A549 (cell line): ENCODE data around the gene SLC37A1.

Experiments
- BHLHE40 ChIP-seq: IDR thresholded peaks from 2 replicates; pipeline ENCODE4 v1.6.1; 2012; ENCODE audit warnings: low read depth, low read length, inconsistent platforms
- CHD2 ChIP-seq: fragments of 150-350 bp; IDR thresholded peaks from 2 replicates; pipeline ENCODE4 v1.6.1; 2014; ENCODE audit warnings: low read length; ENCODE audit not compliant: partially characterized antibody
- MYC ChIP-seq: IDR thresholded peaks from 2 replicates; pipeline ENCODE4 v1.6.1; 2012; ENCODE audit warnings: mild to moderate bottlenecking, inconsistent platforms, low read length, improper control_type of control experiment, borderline replicate concordance
- PHF8 ChIP-seq: fragments of 200-600 bp; sonication (generic); IDR thresholded peaks from 2 replicates; pipeline ENCODE4 v1.6.1; 2016; ENCODE audit warnings: low read depth, mild to moderate bottlenecking, antibody characterized with exemption, moderate library complexity, borderline replicate concordance
- POLR2A ChIP-seq: IDR thresholded peaks from 2 replicates; pipeline ENCODE4 v1.6.1; 2012; ENCODE audit warnings: mild to moderate bottlenecking, low read length
- RFX5 ChIP-seq: fragments of 450-650 bp; IDR thresholded peaks from 2 replicates; pipeline ENCODE4 v1.7.1; 2014; ENCODE audit warnings: antibody characterized with exemption, mild to moderate bottlenecking, moderate library complexity

DNA sequence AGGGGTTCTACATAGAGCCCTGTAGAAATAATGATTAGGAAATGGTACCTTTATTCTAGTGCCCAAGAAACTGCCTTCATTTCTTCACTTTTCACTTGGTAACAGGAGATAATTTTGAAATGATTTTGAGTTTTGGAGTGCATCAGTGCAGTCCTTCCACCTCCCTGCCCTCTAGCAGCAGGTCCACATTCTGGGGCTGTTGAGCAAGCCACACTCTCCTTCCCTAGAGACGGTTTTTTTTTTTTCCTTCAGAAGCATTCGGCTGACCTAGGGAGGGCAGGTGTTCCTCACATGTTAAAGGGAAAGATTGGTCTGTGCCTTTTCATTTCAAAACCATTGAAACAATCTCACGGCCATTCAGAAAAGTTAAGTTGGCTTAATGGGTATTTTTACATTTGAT is 39.8 kb downstream of the SLC37A1 start:
- TF ChIP-seq RFX5 (no peak), POLR2A (no peak), PHF8 (no peak), MYC (no peak), CHD2 (no peak), BHLHE40 (no peak)
